GM12874 (cell line): ENCODE data around the gene PHKG2.

ENCODE experiments used
- CTCF ChIP-seq: IDR thresholded peaks from 2 replicates; pipeline ENCODE4 v1.5.1; 2011; ENCODE audit warnings: low read depth, mild to moderate bottlenecking, control low read depth, low read length, moderate library complexity; ENCODE audit not compliant: insufficient read depth

PHKG2 gene

GRCh38 chr16:30760577-30761426 lies 12.6 kb downstream of the PHKG2 start:
- no peak for TF ChIP-seq CTCF

GRCh38 chr16:30761427-30761927 lies 13.3 kb downstream of the PHKG2 start:
- TF ChIP-seq CTCF: no peak

GRCh38 chr16:30761928-30762902 lies 14.0 kb downstream of the PHKG2 start, which contains the start of the genes CFAP119 and RNF40:
Gene CFAP119, minus strand, starts transcription at chr16:30762062. Its CDS starts 314 bp downstream, at chr16:30761748.
Gene RNF40, plus strand, starts transcription at chr16:30762322. Its CDS starts 224 bp downstream, at chr16:30762546.
- no peak for TF ChIP-seq CTCF

- TF ChIP-seq CTCF: no peak
Observed at GRCh38 chr16:30762991-30763725, 14.9 kb downstream of the PHKG2 start.

GRCh38 chr16:30764086-30764485 lies 15.9 kb downstream of the PHKG2 start:
- no peak for TF ChIP-seq CTCF

- TF ChIP-seq CTCF: no peak
Observed at GRCh38 chr16:30764816-30765465, 16.7 kb downstream of the PHKG2 start.
